ENCODE results near the gene FAM187B.
A peak's percentile ranks its signal among the peaks of the same experiment; 100 is the strongest.
"Not testable (repeated sequence)": the region's sequence is repeated elsewhere in the genome, so short reads cannot be mapped to it uniquely, and the experiment has no call there.

The FAM187B gene

DNA sequence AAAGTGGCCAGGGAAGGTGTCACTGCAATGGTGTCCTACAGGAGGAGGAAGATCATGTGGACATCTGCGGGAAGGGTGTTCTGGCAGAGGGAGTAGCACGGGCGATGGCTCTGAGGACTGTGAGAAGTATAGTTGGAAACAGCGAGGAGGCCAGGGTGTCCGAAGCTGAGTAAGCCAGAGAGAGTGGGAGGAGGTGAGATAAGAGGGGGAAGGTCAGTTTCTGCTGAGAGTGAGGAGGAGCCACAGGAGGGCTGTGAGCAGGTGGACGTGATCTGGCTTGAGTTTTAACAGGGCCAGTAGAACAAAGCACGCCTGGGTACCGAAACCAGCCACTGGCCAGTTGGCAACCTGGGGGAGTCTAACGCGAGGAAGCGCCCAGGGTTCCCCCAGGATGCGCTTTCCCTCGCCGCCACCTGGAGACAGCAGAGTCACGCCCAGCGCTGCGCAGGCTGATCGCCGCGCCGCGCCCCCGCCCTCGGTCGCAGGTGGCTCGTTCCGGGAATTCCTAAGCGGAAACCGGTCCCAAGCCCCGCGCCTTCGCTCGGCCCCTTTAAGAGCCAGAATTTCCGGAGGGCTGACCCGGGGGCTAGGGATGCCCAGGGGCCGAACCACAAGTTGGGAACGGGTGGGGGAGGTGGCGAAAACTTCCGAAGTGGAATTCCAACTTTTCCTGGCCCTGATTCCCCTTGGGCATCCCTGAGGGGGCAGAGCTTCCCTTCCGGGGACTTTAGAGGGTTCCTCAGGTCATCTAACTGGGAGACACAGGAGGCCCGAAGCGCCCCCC lies 19.2 kb upstream of the FAM187B start:
- H3K79me2 ChIP-seq (ENCODE audit: insufficient read depth, low read depth): no peaks in the 10 kb centered on the region
- peaks cover 8% of the 10 kb centered on the region for H3K4me1 ChIP-seq (ENCODE audit: low read depth, poor library complexity, severe bottlenecking)
- no peak overlapping the region for H3K4me3 ChIP-seq (IDR thresholded peaks at IDR 0.05; ENCODE audit: insufficient read depth, low read depth, low read length)
- H3K27ac ChIP-seq: no peak overlapping the region
- peak overlapping the region; percentile 19; the same call in 1 of the 2 replicates for H3K9ac ChIP-seq
- no peaks in the 10 kb centered on the region for H4K20me1 ChIP-seq (ENCODE audit: insufficient read depth)
- TF ChIP-seq CTCF (conservative IDR thresholded peaks at IDR 0.05; ENCODE audit: low read depth, low read length): peak; percentile 54
- no peaks in the 10 kb centered on the region for H3K36me3 ChIP-seq (ENCODE audit: insufficient read depth)
- peaks cover 5% of the 10 kb centered on the region for H3K27me3 ChIP-seq (ENCODE audit: insufficient read depth, low read depth)
- peak overlapping the region; percentile 85 for H2AFZ ChIP-seq (ENCODE audit: low read depth)
- H3K4me2 ChIP-seq: peak overlapping the region; percentile 95

DNA sequence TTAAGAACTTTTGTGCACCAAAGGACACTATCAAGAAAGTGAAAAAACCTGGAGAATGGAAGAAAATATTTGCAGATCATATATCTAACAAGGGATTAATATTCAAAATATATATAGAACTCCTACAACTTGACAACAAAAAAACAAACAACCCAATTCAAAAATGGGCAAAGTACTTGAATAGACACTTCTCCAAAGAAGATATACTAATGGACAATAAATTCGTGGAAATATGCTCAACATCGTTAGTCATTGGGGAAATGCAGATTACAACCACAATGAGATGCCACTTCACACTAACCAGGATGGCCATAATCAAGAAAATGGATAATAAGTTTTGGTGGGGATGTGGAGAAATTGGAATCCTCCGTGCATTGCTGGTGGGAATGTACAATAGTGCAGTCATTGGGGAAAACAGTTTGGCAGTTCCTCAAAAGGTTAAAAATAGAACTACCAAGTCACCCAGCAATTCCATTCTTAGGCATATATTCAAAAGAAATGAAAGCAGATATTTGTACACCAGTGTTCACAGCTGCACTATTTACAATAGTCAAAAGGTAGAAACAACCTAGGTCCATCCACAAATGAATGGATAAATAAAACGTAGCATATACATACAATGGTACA lies 18.0 kb upstream of the FAM187B start:
- Histone ChIP-seq H3K36me3 (ENCODE audit: insufficient read depth) (no peaks in the 10 kb centered on the region), H3K4me3 (IDR thresholded peaks at IDR 0.05; ENCODE audit: insufficient read depth, low read depth, low read length) (no peak overlapping the region), H3K9ac (no peak overlapping the region), H3K4me1 (ENCODE audit: low read depth, poor library complexity, severe bottlenecking) (peaks cover 8% of the 10 kb centered on the region), H3K27me3 (ENCODE audit: insufficient read depth, low read depth) (peaks cover 5% of the 10 kb centered on the region), H3K79me2 (ENCODE audit: insufficient read depth, low read depth) (no peaks in the 10 kb centered on the region), H3K27ac (no peak overlapping the region), H3K4me2 (no peak overlapping the region), H2AFZ (ENCODE audit: low read depth) (no peak overlapping the region), H4K20me1 (ENCODE audit: insufficient read depth) (no peaks in the 10 kb centered on the region)
- TF ChIP-seq CTCF (conservative IDR thresholded peaks at IDR 0.05; ENCODE audit: low read depth, low read length): no peak

GRCh38 chr19:35241417-35241816 lies 12.9 kb upstream of the FAM187B start:
- Histone ChIP-seq H2AFZ (ENCODE audit: low read depth) (no peak overlapping the region), H3K4me1 (ENCODE audit: low read depth, poor library complexity, severe bottlenecking) (no peaks in the 10 kb centered on the region), H3K79me2 (ENCODE audit: insufficient read depth, low read depth) (no peaks in the 10 kb centered on the region), H3K4me3 (IDR thresholded peaks at IDR 0.05; ENCODE audit: insufficient read depth, low read depth, low read length) (no peak overlapping the region), H3K9ac (no peak overlapping the region), H3K27me3 (ENCODE audit: insufficient read depth, low read depth) (peaks cover under 1% of the 10 kb centered on the region; the same call in 1 of the 2 replicates), H3K36me3 (ENCODE audit: insufficient read depth) (no peaks in the 10 kb centered on the region), H3K4me2 (no peak overlapping the region), H4K20me1 (ENCODE audit: insufficient read depth) (no peaks in the 10 kb centered on the region), H3K27ac (no peak overlapping the region)
- no peak for TF ChIP-seq CTCF (conservative IDR thresholded peaks at IDR 0.05; ENCODE audit: low read depth, low read length)

DNA sequence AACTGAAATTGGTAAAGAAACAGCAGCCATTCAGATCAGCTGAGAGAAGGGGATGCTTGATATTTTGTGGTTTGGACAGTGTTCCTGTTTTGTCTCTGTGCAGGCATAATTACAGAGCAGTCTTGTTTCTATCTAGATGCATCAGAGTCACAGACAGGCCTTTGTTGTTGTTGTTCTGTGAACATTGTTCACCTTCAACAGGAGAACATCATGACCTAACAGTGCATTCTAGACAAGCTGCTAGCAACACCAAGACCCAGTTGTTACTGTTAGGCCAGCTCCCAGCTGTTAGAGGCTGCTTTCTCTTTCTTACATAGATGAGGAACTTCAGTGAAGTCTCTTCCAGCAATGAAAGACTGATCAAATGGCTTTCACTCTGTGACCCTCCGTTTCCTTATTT lies 11.8 kb upstream of the FAM187B start:
- Histone ChIP-seq H3K9ac (no peak overlapping the region), H3K4me2 (no peak overlapping the region), H3K4me1 (ENCODE audit: low read depth, poor library complexity, severe bottlenecking) (no peaks in the 10 kb centered on the region), H3K79me2 (ENCODE audit: insufficient read depth, low read depth) (no peaks in the 10 kb centered on the region), H2AFZ (ENCODE audit: low read depth) (no peak overlapping the region), H3K27ac (no peak overlapping the region), H4K20me1 (ENCODE audit: insufficient read depth) (no peaks in the 10 kb centered on the region), H3K4me3 (IDR thresholded peaks at IDR 0.05; ENCODE audit: insufficient read depth, low read depth, low read length) (no peak overlapping the region), H3K27me3 (ENCODE audit: insufficient read depth, low read depth) (no peaks in the 10 kb centered on the region), H3K36me3 (ENCODE audit: insufficient read depth) (no peaks in the 10 kb centered on the region)
- no peak for TF ChIP-seq CTCF (conservative IDR thresholded peaks at IDR 0.05; ENCODE audit: low read depth, low read length)

DNA sequence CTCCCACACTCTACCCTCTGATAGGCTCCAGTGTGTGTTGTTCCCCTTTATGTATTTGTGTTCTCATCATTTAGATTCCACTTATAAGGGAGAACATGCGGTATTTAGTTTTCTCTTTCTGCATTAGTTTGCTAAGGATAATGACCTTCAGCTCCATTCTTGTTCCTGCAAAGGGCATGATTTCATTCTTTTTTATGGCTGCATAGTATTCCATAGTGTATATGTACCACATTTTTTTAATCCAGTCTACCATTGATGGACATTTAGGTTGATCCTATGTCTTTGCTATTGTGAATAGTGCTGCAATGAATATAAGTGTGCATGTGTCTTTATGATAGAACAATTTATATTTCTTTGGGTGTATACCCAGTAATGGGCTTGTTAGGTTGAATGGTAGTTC lies 11.1 kb upstream of the FAM187B start:
- H3K27me3 ChIP-seq (ENCODE audit: insufficient read depth, low read depth); H4K20me1 ChIP-seq (ENCODE audit: insufficient read depth); H3K9ac ChIP-seq; H3K4me3 ChIP-seq (IDR thresholded peaks at IDR 0.05; ENCODE audit: insufficient read depth, low read depth, low read length); H3K4me2 ChIP-seq; H3K36me3 ChIP-seq (ENCODE audit: insufficient read depth); H2AFZ ChIP-seq (ENCODE audit: low read depth); H3K79me2 ChIP-seq (ENCODE audit: insufficient read depth, low read depth); H3K4me1 ChIP-seq (ENCODE audit: low read depth, poor library complexity, severe bottlenecking); H3K27ac ChIP-seq: not testable (repeated sequence)
